Rectal smooth muscle tissue (tissue), 1 donor: ENCODE results near the gene AVEN.

Experiments used
- H3K27ac ChIP-seq: one replicate; pipeline ENCODE4 v1.7.0; 2013; ENCODE audit warnings: low read depth, low read length, inconsistent platforms
- H3K27me3 ChIP-seq: one replicate; pipeline ENCODE4 v1.7.0; 2013; ENCODE audit warnings: low read length; ENCODE audit not compliant: control insufficient read depth, insufficient read depth
- H3K36me3 ChIP-seq: one replicate; pipeline ENCODE4 v1.7.0; 2013; ENCODE audit warnings: low read length; ENCODE audit not compliant: control insufficient read depth, insufficient read depth
- H3K4me1 ChIP-seq: one replicate; pipeline ENCODE4 v1.7.0; 2013; ENCODE audit warnings: low read length; ENCODE audit not compliant: control insufficient read depth, insufficient read depth
- H3K4me3 ChIP-seq: one replicate; pipeline ENCODE4 v1.7.0; 2013; ENCODE audit warnings: low read length
- H3K9ac ChIP-seq: one replicate; pipeline ENCODE4 v1.7.0; 2013; ENCODE audit warnings: low read length

Gene AVEN

GRCh38 chr15:34038871-34039789 lies at the start of gene AVEN:
Gene AVEN (minus strand): TSS chr15:34039204. CDS start chr15:34039046, 158 bp downstream.
- H3K36me3 ChIP-seq, result no peaks in the 10 kb centered on the region
- peak within 1 kb of the TSS; percentile 88 for H3K27ac ChIP-seq

GRCh38 chr15:34085746-34086145 lies 46.7 kb upstream of the AVEN start:
- Histone ChIP-seq H3K27me3 (no peaks in the 10 kb centered on the region), H3K9ac (no peak overlapping the region), H3K27ac (no peak overlapping the region), H3K4me3 (no peak overlapping the region), H3K36me3 (peaks cover 5% of the 10 kb centered on the region), H3K4me1 (no peaks in the 10 kb centered on the region)

More at GRCh38 chr15:34038871-34039789, at the start of gene AVEN:
- peaks cover 11% of the 10 kb centered on the region for H3K4me1 ChIP-seq
- no peaks in the 10 kb centered on the region for H3K27me3 ChIP-seq
- H3K4me3 ChIP-seq, result peak within 1 kb of the TSS; percentile 93
- peak within 1 kb of the TSS; percentile 61 for H3K9ac ChIP-seq

- Histone ChIP-seq H3K9ac (no peak overlapping the region), H3K4me3 (no peak overlapping the region), H3K27ac (no peak overlapping the region), H3K4me1 (no peaks in the 10 kb centered on the region), H3K36me3 (peaks cover 5% of the 10 kb centered on the region), H3K27me3 (no peaks in the 10 kb centered on the region)
Observed at GRCh38 chr15:34084086-34084485, 45.1 kb upstream of the AVEN start.

GRCh38 chr15:34079904-34080303 lies 40.9 kb upstream of the AVEN start:
- Histone ChIP-seq H3K4me1 (no peaks in the 10 kb centered on the region), H3K4me3 (no peak overlapping the region), H3K36me3 (no peaks in the 10 kb centered on the region), H3K27me3 (no peaks in the 10 kb centered on the region), H3K27ac (no peak overlapping the region), H3K9ac (no peak overlapping the region)

- Histone ChIP-seq H3K4me1 (no peaks in the 10 kb centered on the region), H3K36me3 (no peaks in the 10 kb centered on the region), H3K27ac (no peak overlapping the region), H3K9ac (no peak overlapping the region), H3K27me3 (no peaks in the 10 kb centered on the region), H3K4me3 (no peak overlapping the region)
Observed at GRCh38 chr15:34078900-34079299, 39.9 kb upstream of the AVEN start.

GRCh38 chr15:34076785-34077184 lies 37.8 kb upstream of the AVEN start:
- Histone ChIP-seq H3K36me3 (no peaks in the 10 kb centered on the region), H3K4me3 (no peak overlapping the region), H3K27me3 (no peaks in the 10 kb centered on the region), H3K4me1 (no peaks in the 10 kb centered on the region), H3K27ac (no peak overlapping the region), H3K9ac (no peak overlapping the region)

GRCh38 chr15:34070003-34070402 lies 31.0 kb upstream of the AVEN start:
- H3K9ac ChIP-seq, result no peak overlapping the region

GRCh38 chr15:34065941-34066340 lies 26.9 kb upstream of the AVEN start:
- H3K27ac ChIP-seq, result no peak overlapping the region
- H3K4me3 ChIP-seq, result no peak overlapping the region
- H3K27me3 ChIP-seq, result no peaks in the 10 kb centered on the region
- H3K9ac ChIP-seq, result no peak overlapping the region
- H3K4me1 ChIP-seq, result no peaks in the 10 kb centered on the region
- no peaks in the 10 kb centered on the region for H3K36me3 ChIP-seq

More at GRCh38 chr15:34070003-34070402, 31.0 kb upstream of the AVEN start:
- H3K4me1 ChIP-seq, result no peaks in the 10 kb centered on the region
- no peaks in the 10 kb centered on the region for H3K27me3 ChIP-seq
- H3K36me3 ChIP-seq, result no peaks in the 10 kb centered on the region
- no peak overlapping the region for H3K27ac ChIP-seq
- no peak overlapping the region for H3K4me3 ChIP-seq

GRCh38 chr15:34065261-34065660 lies 26.3 kb upstream of the AVEN start:
- Histone ChIP-seq H3K4me3 (no peak overlapping the region), H3K27ac (no peak overlapping the region), H3K4me1 (no peaks in the 10 kb centered on the region), H3K27me3 (no peaks in the 10 kb centered on the region), H3K9ac (no peak overlapping the region), H3K36me3 (no peaks in the 10 kb centered on the region)

GRCh38 chr15:34064438-34064837 lies 25.4 kb upstream of the AVEN start:
- H3K27me3 ChIP-seq, result no peaks in the 10 kb centered on the region
- no peak overlapping the region for H3K9ac ChIP-seq
- no peak overlapping the region for H3K27ac ChIP-seq
- H3K4me3 ChIP-seq, result no peak overlapping the region
- H3K4me1 ChIP-seq, result no peaks in the 10 kb centered on the region
- no peaks in the 10 kb centered on the region for H3K36me3 ChIP-seq

GRCh38 chr15:34059946-34060345 lies 20.9 kb upstream of the AVEN start:
- H3K36me3 ChIP-seq, result no peaks in the 10 kb centered on the region
- H3K4me1 ChIP-seq, result no peaks in the 10 kb centered on the region
- H3K27ac ChIP-seq, result no peak overlapping the region
- no peak overlapping the region for H3K9ac ChIP-seq
- no peaks in the 10 kb centered on the region for H3K27me3 ChIP-seq
- H3K4me3 ChIP-seq, result no peak overlapping the region

GRCh38 chr15:34059476-34059875 lies 20.5 kb upstream of the AVEN start:
- Histone ChIP-seq H3K4me1 (no peaks in the 10 kb centered on the region), H3K27me3 (no peaks in the 10 kb centered on the region), H3K36me3 (no peaks in the 10 kb centered on the region), H3K4me3 (no peak overlapping the region), H3K9ac (no peak overlapping the region), H3K27ac (no peak overlapping the region)

- Histone ChIP-seq H3K36me3 (no peaks in the 10 kb centered on the region), H3K27ac (no peak overlapping the region), H3K9ac (no peak overlapping the region), H3K4me1 (no peaks in the 10 kb centered on the region), H3K4me3 (no peak overlapping the region), H3K27me3 (no peaks in the 10 kb centered on the region)
Observed at GRCh38 chr15:34056911-34057310, 17.9 kb upstream of the AVEN start.
